ENCODE data around the gene TEDDM1. TPM values are rescaled to one million over a fixed set of nuclear protein-coding genes. Genes with fewer than 3 reads are reported as not detected.

TEDDM1 gene
- total RNA-seq, 1 donor from 2014 or later = not detected

DNA sequence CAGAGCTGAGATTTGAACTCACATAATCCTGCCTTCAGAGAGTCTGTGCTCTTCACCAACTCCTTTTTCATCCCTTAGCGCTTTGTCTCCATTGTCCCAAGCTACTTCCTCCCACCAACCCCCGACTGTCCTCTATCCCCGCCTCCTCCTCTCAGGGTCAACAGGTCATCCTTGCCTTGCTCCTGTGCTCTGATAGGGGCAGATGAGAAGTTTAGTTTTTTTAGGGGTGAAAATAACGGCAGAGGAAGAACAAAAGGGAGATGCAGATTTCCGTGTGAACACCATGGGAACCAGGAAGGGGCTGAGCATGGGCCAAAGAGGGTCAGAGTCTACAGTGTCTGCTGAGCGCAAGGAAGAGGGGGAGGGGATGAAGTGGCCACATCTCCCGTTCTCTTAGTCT is 40.8 kb downstream of the TEDDM1 start:
- no peak for DNase-seq (ENCODE audit: extremely low spot score in 2 of 2)
- peaks cover 5% of the 10 kb centered on the region for H3K4me1 ChIP-seq
- intact Hi-C loops (cut with DNase I) = no loop called here

DNA sequence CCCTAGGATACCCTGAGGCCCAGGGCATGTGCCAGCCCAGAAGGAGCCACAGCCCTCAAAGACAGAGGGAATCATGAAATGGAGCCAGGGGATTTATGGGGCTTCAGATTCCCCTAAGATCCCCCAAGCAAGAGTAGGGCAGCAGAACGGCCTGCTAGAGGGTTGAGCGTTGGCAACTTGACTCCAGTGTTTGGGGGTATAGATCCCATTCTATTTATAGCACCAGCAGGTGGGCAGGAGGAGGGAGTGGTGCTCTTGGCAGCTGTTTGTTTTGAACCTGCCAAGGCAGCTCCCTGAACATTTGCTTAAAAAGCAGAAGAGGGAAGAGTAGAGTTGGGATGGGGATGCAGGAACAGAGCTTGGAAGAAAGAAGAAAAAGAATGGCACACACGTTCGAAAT is 42.6 kb downstream of the TEDDM1 start:
- Histone ChIP-seq H3K4me1 (peaks cover 5% of the 10 kb centered on the region), H3K4me3 (no peak overlapping the region), H3K27ac (no peak overlapping the region), H3K36me3 (no peaks in the 10 kb centered on the region), H3K9me3 (no peaks in the 10 kb centered on the region), H3K27me3 (no peaks in the 10 kb centered on the region)
- no peak for DNase-seq (ENCODE audit: extremely low spot score in 2 of 2)
- TF ChIP-seq, protein P1, sequence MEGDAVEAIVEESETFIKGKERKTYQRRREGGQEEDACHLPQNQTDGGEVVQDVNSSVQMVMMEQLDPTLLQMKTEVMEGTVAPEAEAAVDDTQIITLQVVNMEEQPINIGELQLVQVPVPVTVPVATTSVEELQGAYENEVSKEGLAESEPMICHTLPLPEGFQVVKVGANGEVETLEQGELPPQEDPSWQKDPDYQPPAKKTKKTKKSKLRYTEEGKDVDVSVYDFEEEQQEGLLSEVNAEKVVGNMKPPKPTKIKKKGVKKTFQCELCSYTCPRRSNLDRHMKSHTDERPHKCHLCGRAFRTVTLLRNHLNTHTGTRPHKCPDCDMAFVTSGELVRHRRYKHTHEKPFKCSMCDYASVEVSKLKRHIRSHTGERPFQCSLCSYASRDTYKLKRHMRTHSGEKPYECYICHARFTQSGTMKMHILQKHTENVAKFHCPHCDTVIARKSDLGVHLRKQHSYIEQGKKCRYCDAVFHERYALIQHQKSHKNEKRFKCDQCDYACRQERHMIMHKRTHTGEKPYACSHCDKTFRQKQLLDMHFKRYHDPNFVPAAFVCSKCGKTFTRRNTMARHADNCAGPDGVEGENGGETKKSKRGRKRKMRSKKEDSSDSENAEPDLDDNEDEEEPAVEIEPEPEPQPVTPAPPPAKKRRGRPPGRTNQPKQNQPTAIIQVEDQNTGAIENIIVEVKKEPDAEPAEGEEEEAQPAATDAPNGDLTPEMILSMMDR (IDR thresholded peaks at IDR 0.05) = no peak
- TF ChIP-seq POLR2A (IDR thresholded peaks at IDR 0.05) (no peak), POLR2AphosphoS5 (IDR thresholded peaks at IDR 0.05; ENCODE audit: insufficient read depth in 1 of 2, low read depth in 1 of 2) (no peak)
- intact Hi-C loops (cut with DNase I) = no loop called here

More for the DNA sequence above, 40.8 kb downstream of the TEDDM1 start:
- Histone ChIP-seq H3K4me3 (no peak overlapping the region), H3K27me3 (no peaks in the 10 kb centered on the region), H3K36me3 (no peaks in the 10 kb centered on the region), H3K9me3 (no peaks in the 10 kb centered on the region), H3K27ac (no peak overlapping the region)
- no peak for TF ChIP-seq POLR2A (IDR thresholded peaks at IDR 0.05)
- TF ChIP-seq, protein P1 (IDR thresholded peaks at IDR 0.05) = no peak
- TF ChIP-seq POLR2AphosphoS5 (IDR thresholded peaks at IDR 0.05; ENCODE audit: insufficient read depth in 1 of 2, low read depth in 1 of 2) = no peak

DNA sequence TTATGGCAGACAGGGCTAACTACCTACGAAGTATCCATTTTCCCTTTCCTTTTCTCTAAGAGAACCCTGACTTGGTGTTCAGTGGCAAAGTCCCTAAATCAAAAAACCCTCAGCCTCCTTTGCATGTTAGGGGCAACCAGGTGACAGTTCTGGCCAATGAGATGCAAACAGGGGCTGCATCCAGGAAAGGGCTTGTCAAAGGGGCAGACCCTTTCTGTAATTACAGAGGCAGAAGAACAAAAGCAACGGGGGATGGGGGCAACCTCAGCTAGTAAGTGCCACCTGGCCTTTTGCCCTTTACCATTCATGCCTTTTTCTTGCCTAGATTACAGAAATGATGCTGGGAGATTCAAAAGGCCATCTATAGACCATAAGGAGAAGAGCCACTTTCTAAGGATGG is 43.3 kb downstream of the TEDDM1 start:
- intact Hi-C loops (cut with DNase I) = no loop called here
- Histone ChIP-seq H3K4me1 (peaks cover 5% of the 10 kb centered on the region), H3K4me3 (no peak overlapping the region), H3K27me3 (no peaks in the 10 kb centered on the region), H3K36me3 (no peaks in the 10 kb centered on the region), H3K9me3 (no peaks in the 10 kb centered on the region), H3K27ac (no peak overlapping the region)
- no peak for TF ChIP-seq POLR2A (IDR thresholded peaks at IDR 0.05)
- TF ChIP-seq, protein P1 (IDR thresholded peaks at IDR 0.05) = no peak
- no peak for TF ChIP-seq POLR2AphosphoS5 (IDR thresholded peaks at IDR 0.05; ENCODE audit: insufficient read depth in 1 of 2, low read depth in 1 of 2)
- peak in 1 of 2 donors; percentile 43 for DNase-seq (ENCODE audit: extremely low spot score in 2 of 2)

DNA sequence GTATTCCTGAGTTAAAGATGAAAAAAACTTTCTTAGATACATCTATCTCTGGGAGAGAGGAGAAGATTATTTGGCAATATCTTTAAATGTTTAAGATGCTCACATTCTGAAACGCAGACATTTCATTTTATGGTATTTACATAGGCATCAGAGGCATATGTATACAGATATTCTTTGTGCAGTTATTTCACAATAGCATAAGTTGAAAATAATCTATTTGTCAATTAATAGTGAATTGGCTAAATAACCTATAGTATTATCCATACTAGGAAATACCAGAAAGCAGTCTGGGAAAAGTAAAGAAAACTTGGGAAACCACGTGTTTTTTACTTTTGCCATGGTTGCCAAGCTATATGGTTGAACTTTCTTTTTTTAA is 44.8 kb downstream of the TEDDM1 start:
- H3K9me3 ChIP-seq = no peaks in the 10 kb centered on the region

DNA sequence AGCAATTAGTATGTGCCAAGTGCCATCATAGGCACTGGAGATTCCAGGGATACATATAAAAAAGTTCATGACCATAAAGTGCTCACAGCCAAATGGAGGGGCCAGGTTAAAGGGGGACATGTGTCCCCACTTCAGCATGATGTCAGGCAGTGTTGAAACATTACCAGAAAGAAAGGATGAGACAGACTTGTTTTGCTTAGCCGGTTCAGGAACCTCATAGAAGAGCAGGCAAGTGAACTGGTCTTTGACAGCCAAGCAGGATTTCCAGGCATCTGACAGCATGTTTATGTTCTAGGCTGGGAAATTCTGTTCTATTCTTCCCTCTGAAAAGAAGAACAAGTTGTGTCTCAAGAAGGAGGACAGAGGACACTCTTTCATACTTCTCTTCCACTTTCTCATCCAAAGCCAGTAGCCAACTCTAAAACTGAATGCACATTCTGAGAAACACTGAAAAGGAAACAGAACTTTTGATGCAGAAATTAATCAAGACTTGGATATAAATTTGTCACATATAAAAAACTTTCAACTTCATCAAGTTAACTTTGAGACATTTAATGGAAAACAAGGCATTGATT is 48.6 kb downstream of the TEDDM1 start:
- DNase-seq (ENCODE audit: extremely low spot score in 2 of 2) = peak in 1 of 2 donors; percentile 7
- no peaks in the 10 kb centered on the region for H3K27me3 ChIP-seq
- H3K9me3 ChIP-seq = no peaks in the 10 kb centered on the region
- intact Hi-C loops (cut with DNase I) = no loop called here
- H3K36me3 ChIP-seq = no peaks in the 10 kb centered on the region
- H3K4me1 ChIP-seq = no peaks in the 10 kb centered on the region
- no peak overlapping the region for H3K4me3 ChIP-seq
- H3K27ac ChIP-seq = no peak overlapping the region
- TF ChIP-seq POLR2AphosphoS5 (IDR thresholded peaks at IDR 0.05; ENCODE audit: insufficient read depth in 1 of 2, low read depth in 1 of 2) (no peak), POLR2A (IDR thresholded peaks at IDR 0.05) (no peak)
- TF ChIP-seq, protein P1 (IDR thresholded peaks at IDR 0.05) = no peak

More for the DNA sequence above, 44.8 kb downstream of the TEDDM1 start:
- no peak overlapping the region for H3K27ac ChIP-seq
- intact Hi-C loops (cut with DNase I) = no loop called here
- peaks cover 5% of the 10 kb centered on the region for H3K4me1 ChIP-seq
- no peaks in the 10 kb centered on the region for H3K36me3 ChIP-seq
- no peak overlapping the region for H3K4me3 ChIP-seq
- no peaks in the 10 kb centered on the region for H3K27me3 ChIP-seq
- TF ChIP-seq POLR2AphosphoS5 (IDR thresholded peaks at IDR 0.05; ENCODE audit: insufficient read depth in 1 of 2, low read depth in 1 of 2) = no peak
- TF ChIP-seq, protein P1 (IDR thresholded peaks at IDR 0.05) = no peak
- TF ChIP-seq POLR2A (IDR thresholded peaks at IDR 0.05) = no peak
- DNase-seq (ENCODE audit: extremely low spot score in 2 of 2) = no peak
